Loucy (cell line): Measurements from ENCODE around the gene CEP295NL.

Experiments
- H2AFZ ChIP-seq: fragments of 200-600 bp; sonication (generic); 2 replicates; pipeline ENCODE4 v1.6.0; 2016; ENCODE audit warnings: antibody characterized with exemption, mild to moderate bottlenecking, low read length, moderate library complexity
- H3F3A ChIP-seq: fragments of 200-600 bp; 2 replicates; pipeline ENCODE4 v1.6.0; 2016; ENCODE audit warnings: antibody characterized with exemption, low read depth, mild to moderate bottlenecking
- H3K27me3 ChIP-seq: fragments of 200-600 bp; sonication (generic); 2 replicates; pipeline ENCODE4 v1.6.1; 2014; ENCODE audit warnings: low read length, mild to moderate bottlenecking; ENCODE audit not compliant: insufficient read depth, poor library complexity, severe bottlenecking
- H3K36me3 ChIP-seq: fragments of 200-600 bp; sonication (generic); 2 replicates; pipeline ENCODE4 v1.6.1; 2016; ENCODE audit warnings: low read length; ENCODE audit not compliant: insufficient read depth
- H3K4me1 ChIP-seq: fragments of 200-600 bp; sonication (generic); 2 replicates; pipeline ENCODE4 v1.5.1; 2014; ENCODE audit warnings: low read length, mild to moderate bottlenecking; ENCODE audit not compliant: insufficient read depth, poor library complexity, severe bottlenecking
- H3K4me2 ChIP-seq: fragments of 200-600 bp; sonication (generic); 2 replicates; pipeline ENCODE4 v1.6.0; 2014; ENCODE audit warnings: antibody characterized with exemption, low read length, low read depth, mild to moderate bottlenecking; ENCODE audit not compliant: poor library complexity, severe bottlenecking
- H3K4me3 ChIP-seq: fragments of 200-600 bp; sonication (generic); 2 replicates; pipeline ENCODE4 v1.5.1; 2014; ENCODE audit warnings: low read length, mild to moderate bottlenecking, mixed read lengths; ENCODE audit not compliant: poor library complexity, severe bottlenecking
- H3K79me2 ChIP-seq: fragments of 200-600 bp; sonication (generic); 2 replicates; pipeline ENCODE4 v1.6.1; 2014; ENCODE audit warnings: low read length; ENCODE audit not compliant: insufficient read depth
- H3K9ac ChIP-seq: fragments of 200-600 bp; sonication (generic); 2 replicates; pipeline ENCODE4 v1.6.0; 2014; ENCODE audit warnings: mild to moderate bottlenecking, low read depth, low read length, moderate library complexity; ENCODE audit not compliant: poor library complexity, severe bottlenecking
- H3K9me2 ChIP-seq: fragments of 200-600 bp; sonication (generic); replicated peaks from 2 replicates; pipeline ENCODE4 v1.6.1; 2016; ENCODE audit warnings: low read depth, low read length, mixed read lengths
- H3K9me3 ChIP-seq: fragments of 200-600 bp; sonication (generic); 2 replicates; pipeline ENCODE4 v1.6.1; 2014; ENCODE audit warnings: mild to moderate bottlenecking, antibody characterized with exemption, low read length, low read depth; ENCODE audit not compliant: insufficient read depth
- H4K20me1 ChIP-seq: fragments of 200-600 bp; sonication (generic); 2 replicates; pipeline ENCODE4 v1.6.0; 2014; ENCODE audit warnings: antibody characterized with exemption, low read length, mild to moderate bottlenecking; ENCODE audit not compliant: insufficient read depth, poor library complexity, severe bottlenecking
- EZH2phosphoT487 ChIP-seq: fragments of 200-600 bp; IDR thresholded peaks from 2 replicates; pipeline ENCODE4 v1.6.1; 2018; ENCODE audit warnings: antibody characterized with exemption, mild to moderate bottlenecking, moderate library complexity, borderline replicate concordance
- TF ChIP-seq, protein P1 (sequence below): fragments of 200-600 bp; sonication (generic); conservative IDR thresholded peaks from 2 replicates; pipeline ENCODE4 v1.5.1; 2014; ENCODE audit warnings: mild to moderate bottlenecking, antibody characterized with exemption, low read length

The CEP295NL gene

GRCh38 chr17:78854508-78854907 is 48.5 kb downstream of the CEP295NL start:
- H3K36me3 ChIP-seq, result no peaks in the 10 kb centered on the region; the same call in 1 of the 2 replicates

GRCh38 chr17:78853926-78854394 is 49.0 kb downstream of the CEP295NL start:
- Histone ChIP-seq H3K9ac (no peak overlapping the region), H3K36me3 (no peaks in the 10 kb centered on the region; the same call in 1 of the 2 replicates), H3K79me2 (no peaks in the 10 kb centered on the region), H3K4me2 (no peak overlapping the region), H3K4me3 (no peak overlapping the region), H3K27me3 (no peaks in the 10 kb centered on the region), H3F3A (no peaks in the 10 kb centered on the region), H3K9me3 (no peaks in the 10 kb centered on the region), H3K4me1 (no peaks in the 10 kb centered on the region), H4K20me1 (no peaks in the 10 kb centered on the region), H2AFZ (no peak overlapping the region), H3K9me2 (no peaks in the 10 kb centered on the region)
- TF ChIP-seq EZH2phosphoT487, result no peak

More at GRCh38 chr17:78854508-78854907, 48.5 kb downstream of the CEP295NL start:
- H2AFZ ChIP-seq, result no peak overlapping the region
- H3K4me2 ChIP-seq, result no peak overlapping the region
- no peak overlapping the region for H3K9ac ChIP-seq
- H4K20me1 ChIP-seq, result no peaks in the 10 kb centered on the region
- no peaks in the 10 kb centered on the region for H3K9me3 ChIP-seq
- no peaks in the 10 kb centered on the region for H3K9me2 ChIP-seq
- H3K4me3 ChIP-seq, result no peak overlapping the region
- TF ChIP-seq EZH2phosphoT487, result no peak
- TF ChIP-seq, protein P1, sequence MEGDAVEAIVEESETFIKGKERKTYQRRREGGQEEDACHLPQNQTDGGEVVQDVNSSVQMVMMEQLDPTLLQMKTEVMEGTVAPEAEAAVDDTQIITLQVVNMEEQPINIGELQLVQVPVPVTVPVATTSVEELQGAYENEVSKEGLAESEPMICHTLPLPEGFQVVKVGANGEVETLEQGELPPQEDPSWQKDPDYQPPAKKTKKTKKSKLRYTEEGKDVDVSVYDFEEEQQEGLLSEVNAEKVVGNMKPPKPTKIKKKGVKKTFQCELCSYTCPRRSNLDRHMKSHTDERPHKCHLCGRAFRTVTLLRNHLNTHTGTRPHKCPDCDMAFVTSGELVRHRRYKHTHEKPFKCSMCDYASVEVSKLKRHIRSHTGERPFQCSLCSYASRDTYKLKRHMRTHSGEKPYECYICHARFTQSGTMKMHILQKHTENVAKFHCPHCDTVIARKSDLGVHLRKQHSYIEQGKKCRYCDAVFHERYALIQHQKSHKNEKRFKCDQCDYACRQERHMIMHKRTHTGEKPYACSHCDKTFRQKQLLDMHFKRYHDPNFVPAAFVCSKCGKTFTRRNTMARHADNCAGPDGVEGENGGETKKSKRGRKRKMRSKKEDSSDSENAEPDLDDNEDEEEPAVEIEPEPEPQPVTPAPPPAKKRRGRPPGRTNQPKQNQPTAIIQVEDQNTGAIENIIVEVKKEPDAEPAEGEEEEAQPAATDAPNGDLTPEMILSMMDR, result no peak
- no peaks in the 10 kb centered on the region for H3K79me2 ChIP-seq
- H3K4me1 ChIP-seq, result no peaks in the 10 kb centered on the region
- no peaks in the 10 kb centered on the region for H3K27me3 ChIP-seq
- H3F3A ChIP-seq, result no peaks in the 10 kb centered on the region

- no peaks in the 10 kb centered on the region for H3K27me3 ChIP-seq
- no peaks in the 10 kb centered on the region for H3K9me2 ChIP-seq
- no peaks in the 10 kb centered on the region for H3K79me2 ChIP-seq
- H3K36me3 ChIP-seq, result no peaks in the 10 kb centered on the region; the same call in 1 of the 2 replicates
- no peak overlapping the region for H3K4me3 ChIP-seq
- H3K4me2 ChIP-seq, result no peak overlapping the region
- H3K9me3 ChIP-seq, result no peaks in the 10 kb centered on the region
- H3K4me1 ChIP-seq, result no peaks in the 10 kb centered on the region
- H2AFZ ChIP-seq, result no peak overlapping the region
- TF ChIP-seq EZH2phosphoT487, result no peak
- TF ChIP-seq, protein P1, result no peak
- H3K9ac ChIP-seq, result no peak overlapping the region
- no peaks in the 10 kb centered on the region for H3F3A ChIP-seq
- H4K20me1 ChIP-seq, result no peaks in the 10 kb centered on the region
Measured at GRCh38 chr17:78852709-78853121, 50.3 kb downstream of the CEP295NL start.

- Histone ChIP-seq H3K4me1 (no peaks in the 10 kb centered on the region), H2AFZ (no peak overlapping the region), H3K4me2 (no peak overlapping the region), H3K9ac (no peak overlapping the region), H4K20me1 (no peaks in the 10 kb centered on the region), H3K9me2 (no peaks in the 10 kb centered on the region), H3F3A (no peaks in the 10 kb centered on the region), H3K9me3 (no peaks in the 10 kb centered on the region), H3K27me3 (no peaks in the 10 kb centered on the region), H3K79me2 (no peaks in the 10 kb centered on the region), H3K4me3 (no peak overlapping the region), H3K36me3 (no peaks in the 10 kb centered on the region; the same call in 1 of the 2 replicates)
- TF ChIP-seq, protein P1, result no peak
- TF ChIP-seq EZH2phosphoT487, result no peak
Measured at GRCh38 chr17:78849026-78849425, 54.0 kb downstream of the CEP295NL start.
